Measurements from ENCODE around the gene OR2A42.
"Not testable (repeated sequence)": the region's sequence is repeated elsewhere in the genome, so short reads cannot be mapped to it uniquely, and the experiment has no call there.

- TF ChIP-seq TCF4 (CRISPR knock-in tag; IDR thresholded peaks at IDR 0.05; ENCODE audit: borderline replicate concordance); ISL1 (CRISPR knock-in tag; IDR thresholded peaks at IDR 0.05); OSR1 (CRISPR knock-in tag; IDR thresholded peaks at IDR 0.05): not testable (repeated sequence)
These were observed 22.2 kb downstream of the OR2A42 start for GRCh38 chr7:144217200-144217599.
